22Rv1 (cell line): ENCODE measurements around the gene ZWILCH.

ENCODE experiments used
- ZFX ChIP-seq: fragments of 450-650 bp; IDR thresholded peaks from 2 replicates; pipeline ENCODE4 v1.6.1; 2017; ENCODE audit warnings: antibody characterized with exemption, borderline replicate concordance
- TF ChIP-seq, protein P1 (sequence below): fragments of 450-650 bp; IDR thresholded peaks from 2 replicates; pipeline ENCODE4 v1.5.1; 2017; ENCODE audit warnings: mild to moderate bottlenecking

GRCh38 chr15:66459818-66460615, 45.1 kb upstream of the ZWILCH start:
- TF ChIP-seq, protein P1, sequence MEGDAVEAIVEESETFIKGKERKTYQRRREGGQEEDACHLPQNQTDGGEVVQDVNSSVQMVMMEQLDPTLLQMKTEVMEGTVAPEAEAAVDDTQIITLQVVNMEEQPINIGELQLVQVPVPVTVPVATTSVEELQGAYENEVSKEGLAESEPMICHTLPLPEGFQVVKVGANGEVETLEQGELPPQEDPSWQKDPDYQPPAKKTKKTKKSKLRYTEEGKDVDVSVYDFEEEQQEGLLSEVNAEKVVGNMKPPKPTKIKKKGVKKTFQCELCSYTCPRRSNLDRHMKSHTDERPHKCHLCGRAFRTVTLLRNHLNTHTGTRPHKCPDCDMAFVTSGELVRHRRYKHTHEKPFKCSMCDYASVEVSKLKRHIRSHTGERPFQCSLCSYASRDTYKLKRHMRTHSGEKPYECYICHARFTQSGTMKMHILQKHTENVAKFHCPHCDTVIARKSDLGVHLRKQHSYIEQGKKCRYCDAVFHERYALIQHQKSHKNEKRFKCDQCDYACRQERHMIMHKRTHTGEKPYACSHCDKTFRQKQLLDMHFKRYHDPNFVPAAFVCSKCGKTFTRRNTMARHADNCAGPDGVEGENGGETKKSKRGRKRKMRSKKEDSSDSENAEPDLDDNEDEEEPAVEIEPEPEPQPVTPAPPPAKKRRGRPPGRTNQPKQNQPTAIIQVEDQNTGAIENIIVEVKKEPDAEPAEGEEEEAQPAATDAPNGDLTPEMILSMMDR: no peak
- no peak for TF ChIP-seq ZFX
